Measurements from ENCODE around the gene SERHL2.
"Not testable (repeated sequence)": the region's sequence is repeated elsewhere in the genome, so short reads cannot be mapped to it uniquely, and the experiment has no call there.

Gene SERHL2

GRCh38 chr22:42575996-42576574, 22.3 kb downstream of the SERHL2 start:
- DNase-seq: not testable (repeated sequence)

- DNase-seq: not testable (repeated sequence)
Measured at GRCh38 chr22:42577141-42577540, 23.4 kb downstream of the SERHL2 start.

GRCh38 chr22:42577623-42578240, 24.0 kb downstream of the SERHL2 start:
- no peak for DNase-seq

DNA sequence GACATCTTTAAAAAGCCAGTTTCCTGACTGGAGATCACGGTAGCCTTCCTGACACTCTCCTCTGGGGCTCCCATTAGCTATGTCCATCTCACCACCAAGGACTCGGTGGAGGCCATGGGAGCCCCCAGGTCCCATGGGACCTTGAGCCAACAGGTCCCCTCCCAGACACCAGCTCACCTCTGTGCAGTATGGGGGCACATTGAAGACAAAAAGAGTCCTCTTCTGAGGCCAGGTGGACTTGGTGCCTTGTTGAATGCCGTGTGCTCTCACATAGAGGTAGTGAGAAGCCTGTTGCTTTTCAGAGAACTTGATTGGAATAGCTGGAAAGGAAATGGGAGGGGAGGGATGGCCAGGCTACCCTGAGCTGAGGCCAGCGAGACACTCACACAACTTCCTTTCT, 26.3 kb downstream of the SERHL2 start:
- not testable (repeated sequence) for DNase-seq

GRCh38 chr22:42581194-42581761, 27.5 kb downstream of the SERHL2 start:
- not testable (repeated sequence) for DNase-seq

DNA sequence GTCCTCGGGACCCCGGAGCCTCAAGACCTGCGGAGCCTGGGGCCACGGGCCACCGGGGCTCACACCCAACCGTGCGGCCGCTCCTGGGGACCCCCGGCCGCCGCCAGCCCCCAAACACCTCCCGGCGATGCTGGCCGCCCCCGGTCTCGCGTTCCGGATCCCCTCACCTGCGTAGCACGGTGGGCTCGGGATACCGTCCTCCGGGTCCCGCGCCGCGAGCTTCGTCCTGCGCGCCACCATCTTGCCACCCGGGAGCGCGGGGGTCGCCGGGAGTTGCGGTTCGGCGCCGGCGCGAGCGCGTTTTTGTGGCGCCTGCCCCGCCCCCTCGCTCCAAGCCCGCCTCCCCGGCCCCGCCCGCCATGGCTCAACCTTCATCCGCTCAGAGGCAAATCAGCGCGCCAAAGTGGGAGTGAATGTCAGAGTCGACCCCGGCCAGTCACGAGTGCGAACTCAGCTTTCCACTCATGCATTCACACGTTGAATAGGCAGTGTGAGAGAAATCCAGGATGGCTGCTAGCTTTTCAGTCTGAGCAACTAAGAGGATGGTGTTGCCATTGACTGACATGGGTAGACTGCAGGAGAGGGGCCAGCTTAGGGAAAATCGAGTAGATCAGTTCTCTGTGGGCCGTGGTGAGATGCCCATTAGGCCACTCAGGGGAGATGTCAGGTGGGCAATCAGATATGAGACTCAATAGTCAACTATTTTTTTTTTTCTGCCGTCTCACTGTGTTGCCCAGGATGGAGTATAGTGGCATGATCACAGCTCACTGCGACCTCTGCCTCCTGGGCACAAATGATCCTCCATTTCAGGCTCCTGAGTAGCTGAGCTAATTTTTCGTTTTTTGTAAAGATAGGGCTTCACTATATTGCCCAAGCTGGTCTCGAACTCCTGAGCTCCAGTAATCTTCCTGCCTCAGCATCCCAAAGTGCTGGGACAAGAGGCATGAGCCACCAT, 28.3 kb downstream of the SERHL2 start:
- peak; percentile 53 to 70 for DNase-seq

GRCh38 chr22:42582987-42583386, 29.2 kb downstream of the SERHL2 start:
- DNase-seq: no peak

DNA sequence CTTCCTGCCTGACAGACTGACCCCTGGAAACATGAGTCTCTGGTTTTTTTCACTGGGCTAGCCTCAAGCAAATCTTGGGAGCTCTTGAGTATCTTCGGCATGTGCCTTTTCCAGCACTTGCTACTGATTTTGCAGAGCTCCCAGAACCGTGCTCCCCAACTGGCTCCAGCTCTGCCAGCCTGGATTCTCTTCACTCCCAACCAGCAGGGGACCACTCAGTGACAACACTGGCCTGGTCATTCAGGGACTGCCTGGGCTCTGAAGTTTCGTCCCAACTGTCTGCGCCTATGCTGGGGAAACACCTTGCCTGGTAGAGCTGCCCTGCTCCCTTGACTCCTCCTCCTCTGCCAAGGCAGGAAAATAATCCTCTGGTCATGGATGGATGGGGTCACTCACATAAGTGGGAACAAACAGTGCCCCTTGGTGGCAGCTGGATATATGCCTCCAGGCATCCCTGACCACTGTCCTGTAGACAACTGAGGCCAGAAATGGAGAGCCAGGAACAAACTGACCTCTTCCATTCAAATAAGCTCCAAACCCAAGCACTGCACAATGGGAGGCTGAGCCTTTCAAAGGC, 30.7 kb downstream of the SERHL2 start:
- no peak for DNase-seq

DNA sequence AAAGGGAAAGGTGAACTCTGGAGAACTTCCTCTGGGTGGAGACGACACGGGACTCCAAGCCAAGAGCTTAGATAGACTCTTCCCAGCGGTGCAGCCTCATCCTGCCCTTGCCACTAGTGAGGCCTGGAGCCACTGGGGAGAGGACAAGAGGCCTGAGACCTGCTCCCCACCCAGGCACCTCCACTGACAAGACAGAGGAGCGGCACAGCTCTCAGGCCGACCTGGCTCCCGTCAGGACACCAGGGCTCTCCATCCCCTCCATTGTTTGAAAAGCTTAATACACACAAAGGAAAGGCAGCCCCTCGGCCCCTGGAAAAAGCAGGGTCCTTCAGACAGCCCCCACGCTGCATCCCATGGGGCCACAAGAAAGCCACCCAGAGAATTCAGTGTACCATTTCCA, 31.3 kb downstream of the SERHL2 start:
- DNase-seq: no peak

DNA sequence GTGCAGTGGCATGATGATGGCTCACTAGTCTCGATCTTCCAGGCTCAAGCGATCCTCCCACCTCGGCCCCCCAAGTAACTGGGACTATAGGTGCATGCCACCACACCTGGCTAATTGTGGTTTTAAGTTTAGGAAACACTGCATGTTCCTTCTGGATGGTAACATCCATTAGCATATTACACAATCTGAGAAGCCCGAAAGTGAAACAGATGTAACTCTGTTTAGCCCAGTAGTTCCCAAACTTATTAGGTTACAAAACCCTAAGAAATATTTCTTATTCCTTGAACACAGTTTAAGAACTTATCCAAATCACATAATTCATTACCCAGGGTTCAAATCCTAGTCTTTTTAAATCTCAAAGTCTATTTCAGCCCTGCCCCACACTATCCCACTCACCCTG, 32.6 kb downstream of the SERHL2 start:
- no peak for DNase-seq

- no peak for DNase-seq
Measured at GRCh38 chr22:42587588-42588175, 33.9 kb downstream of the SERHL2 start.

GRCh38 chr22:42591987-42592386, 38.2 kb downstream of the SERHL2 start:
- DNase-seq: no peak

GRCh38 chr22:42595434-42595833, 41.7 kb downstream of the SERHL2 start:
- DNase-seq: no peak

- DNase-seq: no peak
Measured at GRCh38 chr22:42596336-42596735, 42.6 kb downstream of the SERHL2 start.

DNA sequence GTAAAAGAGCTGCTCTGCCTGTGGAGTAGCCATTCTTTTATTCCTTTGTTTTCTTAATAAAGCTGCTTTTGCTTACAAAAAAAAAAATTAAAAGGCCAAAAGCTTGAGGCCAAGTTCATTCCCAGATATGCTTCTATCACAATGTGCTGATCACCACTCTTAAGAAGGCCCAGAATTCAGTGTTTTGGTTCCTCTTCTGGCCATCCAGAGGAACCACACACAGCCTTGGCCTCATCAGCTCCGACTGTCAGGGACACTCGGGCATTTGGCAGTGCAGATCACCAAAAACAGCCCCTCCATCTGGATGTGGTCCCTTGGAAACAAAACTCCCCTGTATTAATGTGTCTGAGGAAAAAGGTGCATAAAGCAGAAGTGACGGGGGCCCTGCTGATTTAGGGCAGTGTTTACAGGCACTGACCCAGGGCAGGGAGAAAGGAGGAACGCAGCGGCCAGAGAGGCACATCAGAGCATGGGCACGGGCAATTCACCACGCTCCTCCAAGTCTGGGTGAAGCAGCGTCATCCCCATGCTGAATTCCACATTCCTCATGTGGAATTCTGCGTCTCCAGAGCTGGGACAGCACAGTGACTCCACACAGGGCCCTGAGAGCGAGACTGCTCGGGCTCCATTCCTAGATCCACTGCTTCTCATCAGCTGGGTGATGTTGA, 43.2 kb downstream of the SERHL2 start:
- no peak for DNase-seq

- DNase-seq: no peak
Measured at GRCh38 chr22:42601879-42602465, 48.2 kb downstream of the SERHL2 start.

GRCh38 chr22:42602470-42602869, 48.7 kb downstream of the SERHL2 start:
- no peak for DNase-seq

GRCh38 chr22:42603427-42603826, 49.7 kb downstream of the SERHL2 start:
- DNase-seq: no peak

DNA sequence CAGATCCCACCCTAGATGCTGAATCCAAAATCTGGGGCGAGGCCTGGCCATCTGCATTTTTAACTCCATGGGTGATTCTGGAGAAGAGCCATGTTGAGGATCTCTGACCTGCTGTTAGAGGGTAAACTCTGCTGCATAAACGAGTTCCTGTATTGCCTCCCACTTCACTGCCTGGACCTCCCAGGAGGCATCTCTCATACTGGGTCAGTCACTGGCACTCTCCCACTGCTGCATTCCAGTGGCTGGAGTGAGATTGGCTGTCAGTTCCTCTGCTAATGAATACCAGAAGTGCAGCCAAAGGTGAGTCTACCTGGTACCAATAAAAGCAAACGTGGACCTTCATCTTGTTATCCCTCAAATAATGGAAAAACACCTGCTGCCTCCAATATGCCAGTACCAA, 50.6 kb downstream of the SERHL2 start:
- DNase-seq: no peak

DNA sequence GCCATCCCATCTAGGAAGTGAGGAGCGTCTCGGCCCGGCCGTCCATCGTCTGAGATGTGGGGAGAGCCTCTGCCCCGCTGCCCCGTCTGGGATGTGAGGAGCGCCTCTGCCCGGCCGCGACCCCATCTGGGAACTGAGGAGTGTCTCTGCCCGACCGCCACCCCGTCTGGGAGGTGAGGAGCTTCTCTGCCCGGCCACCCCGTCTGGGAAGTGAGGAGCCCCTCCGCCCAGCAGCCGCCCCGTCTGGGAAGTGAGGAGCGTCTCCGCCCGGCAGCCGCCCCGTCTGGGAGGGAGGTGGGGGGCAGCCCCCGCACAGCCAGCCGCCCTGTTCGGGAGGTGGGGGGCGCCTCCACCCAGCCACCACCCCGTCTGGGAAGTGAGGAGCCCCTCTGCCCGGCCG, 53.9 kb downstream of the SERHL2 start:
- DNase-seq: not testable (repeated sequence)

DNA sequence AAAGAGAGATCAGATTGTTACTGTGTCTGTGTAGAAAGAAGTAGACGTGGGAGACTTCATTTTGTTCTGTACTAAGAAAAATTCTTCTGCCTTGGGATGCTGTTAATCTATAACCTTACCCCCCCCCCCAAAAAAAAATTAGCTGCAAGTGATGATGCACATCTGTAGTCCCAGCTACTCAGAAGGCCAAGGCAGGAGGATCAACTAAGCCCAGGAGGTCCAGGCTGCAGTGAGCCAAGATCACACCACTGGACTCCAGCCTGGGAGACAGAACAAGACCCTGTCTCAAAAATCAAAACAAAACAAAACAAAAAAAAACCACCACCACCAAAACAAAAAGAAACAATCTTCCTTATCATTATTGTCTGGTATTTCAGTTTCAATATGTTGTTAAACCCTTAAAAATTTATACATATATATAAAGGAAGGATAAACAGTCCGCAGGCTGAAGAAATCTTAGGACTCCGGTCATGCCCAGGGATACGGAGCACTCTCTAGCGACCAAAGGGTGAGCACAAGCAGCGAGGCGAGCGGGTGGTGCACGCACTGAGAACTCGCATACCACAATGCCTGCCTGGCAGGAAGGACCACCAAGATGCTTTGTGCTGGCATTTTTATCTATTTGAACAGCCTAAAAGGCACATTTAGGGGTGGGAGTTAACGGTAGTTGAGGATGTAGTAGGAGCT, 54.5 kb downstream of the SERHL2 start:
- DNase-seq: no peak

Data from SHP77 (cell line).